Heart left ventricle (tissue), 16 donors: Measurements from ENCODE around the gene ASB18. TPM values are rescaled to one million over a fixed set of nuclear protein-coding genes. Genes with fewer than 3 reads are reported as not detected.
A peak's percentile ranks its signal among the peaks of the same experiment; 100 is the strongest.

Experiments used
- ATAC-seq, 4 donors: fragments of 200-7000 bp; cut with Tn5 transposase; one replicate each; pipeline ENCODE4 v1.9.1; 2020 to 2022; ENCODE audit warnings: moderate library complexity in 4 of 4, mild to moderate bottlenecking in 3 of 4, moderate number of reproducible peaks in 1 of 4
- DNase-seq, 5 donors: peaks; one replicate each; pipeline ENCODE4 v3.0.0-alpha.2; 2020
- H3K27ac ChIP-seq, 12 donors: fragments of 200-600 bp; sonication (generic) in 4 of 12; one replicate each; pipeline versions ENCODE4 v1.5.0 to v1.8.0; 2016 to 2022; ENCODE audit warnings: mild to moderate bottlenecking in 2 of 12
- H3K27me3 ChIP-seq, 9 donors: fragments of 200-600 bp; sonication (generic) in 2 of 9; one replicate each; pipeline versions ENCODE4 v1.5.1 to v1.8.0; 2016 to 2022; ENCODE audit warnings: mild to moderate bottlenecking in 3 of 9
- H3K36me3 ChIP-seq, 9 donors: fragments of 200-600 bp; sonication (generic) in 2 of 9; one replicate each; pipeline versions ENCODE4 v1.5.0 to v1.8.0; 2018 to 2022; ENCODE audit warnings: mild to moderate bottlenecking in 2 of 9
- H3K4me1 ChIP-seq, 12 donors: fragments of 200-600 bp; sonication (generic) in 4 of 12; one replicate each; pipeline versions ENCODE4 v1.5.0 to v1.8.0; 2016 to 2022; ENCODE audit warnings: mild to moderate bottlenecking in 3 of 12
- H3K4me3 ChIP-seq, 12 donors: fragments of 200-600 bp; sonication (generic) in 4 of 12; one replicate each; pipeline versions ENCODE4 v1.5.0 to v1.8.0; 2017 to 2022; ENCODE audit warnings: mild to moderate bottlenecking in 9 of 12, moderate library complexity in 4 of 12
- H3K9me3 ChIP-seq, 12 donors: fragments of 200-600 bp; sonication (generic) in 4 of 12; one replicate each; pipeline versions ENCODE4 v1.5.0 to v1.8.0; 2016 to 2022; ENCODE audit warnings: mild to moderate bottlenecking in 1 of 12
- POLR2A ChIP-seq, 2 donors: fragments of 450-650 bp; IDR thresholded peaks; one replicate each; pipeline ENCODE4 v1.6.1; 2017; ENCODE audit warnings: antibody characterized with exemption in 2 of 2, mild to moderate bottlenecking in 2 of 2, moderate library complexity in 2 of 2
- WGBS, 4 donors: extraction: QIAGEN DNeasy Blood & Tissue Kit in 2 of 4; methylation state at CpG; one replicate each; pipeline versions ENCODE4 v1.1.5 to v1.1.7; 2013 to 2018; 5-methylcytosine and 5-hydroxymethylcytosine counted together
- intact Hi-C, 10 donors: fragments of 100-400 bp; cut with DNase I; formaldehyde crosslinking; loops; one replicate each; pipeline versions ENCODE4 v1.11.1 to v1.14.2; 2022
- polyA plus RNA-seq, 2 donors: library from polyadenylated mRNA; stranded (reverse); fragments of 200-250 nt; gene quantifications; one replicate each; pipeline ENCODE4 v1.2.3, GENCODE V29; 2013
- total RNA-seq, 9 donors: library from RNA; depleted of rRNA in 2 of 9; stranded (reverse); fragments of >200 nt in 2 of 9; fragmentation: NEBNext Ultra II Directional in 3 of 9; extraction: Animal tissue kit (Norgen Biotek cat#: 25700) in 3 of 9; gene quantifications; one replicate each; pipeline versions ENCODE4 v1.1.0 to v1.2.4, GENCODE V29; 2016 to 2023
- TF ChIP-seq, protein P1 (sequence below), 12 donors: fragments of 200-600 bp; sonication (generic) in 4 of 12; IDR thresholded peaks; one replicate each; pipeline versions ENCODE4 v1.5.0 to v1.8.0; 2018 to 2022; ENCODE audit warnings: antibody characterized with exemption in 12 of 12, mild to moderate bottlenecking in 5 of 12
- donor health status: ischemic (EF 13 %, LVEDD 7.1; RV severe dilation, severe dysfunction).
- donor health status: healthy with polysubstance abuse.
- donor health status: DM: no; HTN: yes; CAD: no.
- donor health status: DM: no; HTN: no; CAD: no.
- donor health status: ischemic (EF 25% LVEDD 6.9; RV normal size, moderate dysfunction).
- donor health status: ischemic (EF 25% LVEDD 5.7; RV mildly dilated, moderate dysfunction).
- donor health status: healthy.
- donor health status: DM: yes; HTN: yes; CAD: no.
- donor health status: ischemic (EF 35%, LVEDD 5.7; RV mildly dilated, moderate dysfunction).
- donor health status: nonischemic (EF 11% LVEDD 7.7; RV severe dilation, severe dysfunction).
- donor health status: DM: yes; HTN: yes; CAD: no.
- donor health status: PGD.
- donor health status: ischemic (EF 29% LVEDD 5.4; RV normal size, mild dysfunction).
- donor health status: nonischemic (EF 23%, LVEDD 6.1; RV moderate dilation, normal function).

The ASB18 gene
- total and polyA plus RNA-seq, 11 donors = 4.3 to 49.8 (median 14.1) TPM

GRCh38 chr2:236169741-236170589, 94.2 kb downstream of the ASB18 start:
- peaks cover 92 to 100% (median 99%) of the 10 kb centered on the region in 9 donors for H3K27me3 ChIP-seq
- ATAC-seq (peak in 1 of 4 donors; percentile 26), DNase-seq (no peak)
- no peak overlapping the region for H3K4me3 ChIP-seq
- H3K27ac ChIP-seq = no peak overlapping the region
- no peaks in the 10 kb centered on the region for H3K9me3 ChIP-seq
- intact Hi-C loops = loop anchor here in 2 of 10 donors (5.0 kb wide), 2 partner anchors 378 to 393 kb away; no protein-coding TSS in a partner anchor
- no peak for TF ChIP-seq POLR2A (IDR thresholded peaks at IDR 0.05)
- TF ChIP-seq, protein P1, sequence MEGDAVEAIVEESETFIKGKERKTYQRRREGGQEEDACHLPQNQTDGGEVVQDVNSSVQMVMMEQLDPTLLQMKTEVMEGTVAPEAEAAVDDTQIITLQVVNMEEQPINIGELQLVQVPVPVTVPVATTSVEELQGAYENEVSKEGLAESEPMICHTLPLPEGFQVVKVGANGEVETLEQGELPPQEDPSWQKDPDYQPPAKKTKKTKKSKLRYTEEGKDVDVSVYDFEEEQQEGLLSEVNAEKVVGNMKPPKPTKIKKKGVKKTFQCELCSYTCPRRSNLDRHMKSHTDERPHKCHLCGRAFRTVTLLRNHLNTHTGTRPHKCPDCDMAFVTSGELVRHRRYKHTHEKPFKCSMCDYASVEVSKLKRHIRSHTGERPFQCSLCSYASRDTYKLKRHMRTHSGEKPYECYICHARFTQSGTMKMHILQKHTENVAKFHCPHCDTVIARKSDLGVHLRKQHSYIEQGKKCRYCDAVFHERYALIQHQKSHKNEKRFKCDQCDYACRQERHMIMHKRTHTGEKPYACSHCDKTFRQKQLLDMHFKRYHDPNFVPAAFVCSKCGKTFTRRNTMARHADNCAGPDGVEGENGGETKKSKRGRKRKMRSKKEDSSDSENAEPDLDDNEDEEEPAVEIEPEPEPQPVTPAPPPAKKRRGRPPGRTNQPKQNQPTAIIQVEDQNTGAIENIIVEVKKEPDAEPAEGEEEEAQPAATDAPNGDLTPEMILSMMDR (IDR thresholded peaks at IDR 0.05) = no peak
- no peaks in the 10 kb centered on the region for H3K36me3 ChIP-seq
- WGBS, 4 donors = 5 to 7% (median 6%) methylated on average over 28 to 38 of the region's 38 CpGs
- peaks cover 8 to 68% (median 31%) of the 10 kb centered on the region in 12 donors for H3K4me1 ChIP-seq

GRCh38 chr2:236169151-236169721, 95.0 kb downstream of the ASB18 start:
- H3K4me3 ChIP-seq = peak overlapping the region in 1 of 12 donors; percentile 4
- no peak overlapping the region for H3K27ac ChIP-seq
- DNase-seq (no peak), ATAC-seq (no peak)
- H3K4me1 ChIP-seq = peaks cover 13 to 75% (median 38%) of the 10 kb centered on the region in 12 donors
- H3K27me3 ChIP-seq = peaks cover 92 to 100% (median 99%) of the 10 kb centered on the region in 9 donors
- no peaks in the 10 kb centered on the region for H3K36me3 ChIP-seq
- TF ChIP-seq POLR2A (IDR thresholded peaks at IDR 0.05) = no peak
- TF ChIP-seq, protein P1 (IDR thresholded peaks at IDR 0.05) = no peak
- 3 to 6% (median 5%) methylated on average over 28 to 36 of the region's 36 CpGs for WGBS, 4 donors
- no peaks in the 10 kb centered on the region for H3K9me3 ChIP-seq
- intact Hi-C loops = loop anchor here in 2 of 10 donors (5.0 kb wide), 2 partner anchors 377 to 392 kb away; no protein-coding TSS in a partner anchor

GRCh38 chr2:236168110-236169080, 95.8 kb downstream of the ASB18 start, which contains the start of gene GBX2:
GBX2 (minus strand) TSS chr2:236168386; CDS start chr2:236167971, 415 bp downstream.
- ATAC-seq (peak; percentile 18 to 65 (median 35)), DNase-seq (peak in 1 of 5 donors; percentile 29)
- 2 to 4% (median 3%) methylated on average over 36 to 105 of the region's 105 CpGs for WGBS, 4 donors
- Histone ChIP-seq H3K36me3 (no peaks in the 10 kb centered on the region), H3K9me3 (no peaks in the 10 kb centered on the region), H3K27ac (no peak within 1 kb of the TSS), H3K27me3 (peaks cover 86 to 100% (median 99%) of the 10 kb centered on the region in 9 donors), H3K4me3 (peak within 1 kb of the TSS; percentile 16 to 49 (median 40)), H3K4me1 (peaks cover 18 to 79% (median 46%) of the 10 kb centered on the region in 12 donors)
- TF ChIP-seq, protein P1 (IDR thresholded peaks at IDR 0.05) = no peak
- TF ChIP-seq POLR2A (IDR thresholded peaks at IDR 0.05) = no peak
- intact Hi-C loops = loop anchor here in 2 of 10 donors (5.0 kb wide), 2 partner anchors 376 to 391 kb away; no protein-coding TSS in a partner anchor
